Adrenal gland (tissue), 5 donors: ENCODE results near the gene GRIA1.

Source experiments
- CTCF ChIP-seq, 6 experiments: fragments of 450-650 bp in 4 of 6; fragments of 200-600 bp in 2 of 6; sonication (generic) in 1 of 6; IDR thresholded peaks; 1 replicate in 5 of 6; 2 replicates in 1 of 6; pipeline versions ENCODE4 v1.5.1 to v1.8.0; 2016 to 2021; ENCODE audit warnings: antibody characterized with exemption in 6 of 6, mild to moderate bottlenecking in 2 of 6, moderate library complexity in 1 of 6
- POLR2A ChIP-seq, 2 donors: fragments of 450-650 bp; IDR thresholded peaks; one replicate each; pipeline ENCODE4 v1.6.1; 2017; ENCODE audit warnings: antibody characterized with exemption in 2 of 2, mild to moderate bottlenecking in 2 of 2, moderate library complexity in 1 of 2
- donor health status: DM: no; HTN: no; CAD: no.

- TF ChIP-seq CTCF (IDR thresholded peaks at IDR 0.05) (no peak), POLR2A (IDR thresholded peaks at IDR 0.05) (no peak)
These were observed 80.7 kb downstream of the GRIA1 start for GRCh38 chr5:153571162-153571561.
